Endothelial cell of umbilical vein (primary cell): ENCODE results near the gene TMEM233. TPM values are rescaled to one million over a fixed set of nuclear protein-coding genes. Genes with fewer than 3 reads are reported as not detected.

Experiments
- BruUV-seq: library from RNA; stranded (reverse); fragments of 400-500 nt; replicated peaks from 2 replicates; lab custom pipeline; 2021; lab: Mats Ljungman, UMichigan
- CTCF ChIA-PET: fragments of 300-600, 350-600 bp; sonication (Branson Sonifier 250); formaldehyde crosslinking; loops from one replicate; lab custom pipeline; 2021; ENCODE audit warnings: antibody characterized with exemption, inconsistent platforms; lab: Charles Lee
- POLR2A ChIA-PET: fragments of 300-600, 350-600 bp; sonication (Branson Sonifier 250); formaldehyde crosslinking; loops from one replicate; lab custom pipeline; 2021; ENCODE audit warnings: antibody characterized with exemption, inconsistent platforms; lab: Charles Lee
- DNase-seq: peaks from one replicate; pipeline ENCODE4 v3.0.0-alpha.2; 2011; ENCODE audit warnings: low read depth, low spot score
- FAIRE-seq: peaks from 2 replicates; lab custom pipeline; 2011; peaks lifted over from hg19 to GRCh38; lab: Jason Lieb, UNC
- H2AFZ ChIP-seq: 2 replicates; pipeline ENCODE4 v1.6.0; 2012; ENCODE audit warnings: low read depth, low read length, control low read depth, inconsistent platforms
- H3K27ac ChIP-seq: 2 replicates; pipeline ENCODE4 v1.5.1; 2011; ENCODE audit warnings: low read depth, mild to moderate bottlenecking, control low read depth, low read length, moderate library complexity; ENCODE audit not compliant: insufficient read depth
- H3K27me3 ChIP-seq, 2 experiments: 2 replicates each; pipeline versions ENCODE4 v1.6.0 to v1.6.1; 2011; ENCODE audit warnings: low read length in 2 of 2, mixed read lengths in 1 of 2; ENCODE audit not compliant: control insufficient read depth in 2 of 2, insufficient read depth in 2 of 2
- H3K36me3 ChIP-seq, 2 experiments: 2 replicates in 1 of 2; 3 replicates in 1 of 2; pipeline ENCODE4 v1.5.1; 2011; ENCODE audit warnings: low read length in 2 of 2, mild to moderate bottlenecking in 1 of 2, moderate library complexity in 1 of 2; ENCODE audit not compliant: control insufficient read depth in 2 of 2, insufficient read depth in 2 of 2; ENCODE audit errors: extremely low read depth in 1 of 2
- H3K4me1 ChIP-seq: 3 replicates; pipeline ENCODE4 v1.5.1; 2011; ENCODE audit warnings: mild to moderate bottlenecking, low read length; ENCODE audit not compliant: control insufficient read depth, insufficient read depth; ENCODE audit errors: extremely low read depth
- H3K4me2 ChIP-seq: 2 replicates; pipeline ENCODE4 v1.6.1; 2011; ENCODE audit warnings: low read length, control low read depth, mixed read lengths; ENCODE audit not compliant: insufficient read depth
- H3K4me3 ChIP-seq, 3 experiments: fragments of 200-600 bp in 1 of 3; sonication (generic), shearing (Covaris generic) in 1 of 3; replicated peaks in 1 of 3; 2 replicates each; pipeline ENCODE4 v1.5.1; 2011 to 2016; ENCODE audit warnings: control low read depth in 3 of 3, low read length in 3 of 3, mild to moderate bottlenecking in 2 of 3, inconsistent platforms in 1 of 3, low read depth in 1 of 3, moderate library complexity in 1 of 3; ENCODE audit not compliant: insufficient read depth in 1 of 3
- H3K79me2 ChIP-seq: 2 replicates; pipeline ENCODE4 v1.6.0; 2012; ENCODE audit warnings: low read length, inconsistent platforms; ENCODE audit not compliant: control insufficient read depth, insufficient read depth
- H3K9ac ChIP-seq: replicated peaks from 2 replicates; pipeline ENCODE3; 2011; ENCODE audit warnings: low read length, control low read depth; ENCODE audit not compliant: insufficient read depth; ENCODE audit errors: extremely low read depth
- H3K9me1 ChIP-seq: replicated peaks from 3 replicates; pipeline ENCODE4 v1.6.0; 2011; ENCODE audit warnings: mild to moderate bottlenecking, low read length; ENCODE audit not compliant: control insufficient read depth, insufficient read depth; ENCODE audit errors: extremely low read depth
- H3K9me3 ChIP-seq: replicated peaks from 2 replicates; pipeline ENCODE4 v1.5.1; 2012; ENCODE audit warnings: low read length, inconsistent platforms; ENCODE audit not compliant: control insufficient read depth, insufficient read depth
- H4K20me1 ChIP-seq: replicated peaks from 2 replicates; pipeline ENCODE3; 2011; ENCODE audit warnings: mild to moderate bottlenecking, low read length; ENCODE audit not compliant: control insufficient read depth, insufficient read depth; ENCODE audit errors: extremely low read depth
- CTCF ChIP-seq, 2 donors: IDR thresholded peaks; 1 replicate in 1 of 2; 2 replicates in 1 of 2; pipeline ENCODE4 v1.5.1; 2011; ENCODE audit warnings: low read length in 2 of 2, mild to moderate bottlenecking in 2 of 2, moderate library complexity in 2 of 2, control low read depth in 1 of 2, inconsistent platforms in 1 of 2, low read depth in 1 of 2; ENCODE audit not compliant: insufficient read depth in 1 of 2; ENCODE audit errors: extremely low read depth in 1 of 2
- EZH2 ChIP-seq: IDR thresholded peaks from 2 replicates; pipeline ENCODE4 v1.6.1; 2012; ENCODE audit warnings: borderline replicate concordance, low read depth, mild to moderate bottlenecking, moderate library complexity, low read length, inconsistent platforms; ENCODE audit not compliant: severe bottlenecking
- FOS ChIP-seq: IDR thresholded peaks from 2 replicates; pipeline ENCODE4 v1.6.1; 2011; ENCODE audit warnings: mild to moderate bottlenecking, low read length, moderate library complexity, borderline replicate concordance; ENCODE audit not compliant: insufficient read depth
- GATA2 ChIP-seq: IDR thresholded peaks from 2 replicates; pipeline ENCODE4 v1.7.0; 2011; ENCODE audit warnings: low read depth, mild to moderate bottlenecking, moderate library complexity, mixed read lengths, low read length; ENCODE audit not compliant: insufficient read length, insufficient read depth
- JUN ChIP-seq: IDR thresholded peaks from 2 replicates; pipeline ENCODE4 v1.6.1; 2011; ENCODE audit warnings: borderline replicate concordance, low read depth; ENCODE audit not compliant: insufficient read length, insufficient read depth
- MAX ChIP-seq: IDR thresholded peaks from 2 replicates; pipeline ENCODE4 v1.6.1; 2011; ENCODE audit not compliant: insufficient read depth, insufficient read length
- MYC ChIP-seq: IDR thresholded peaks from one replicate; pipeline ENCODE4 v1.6.1; 2011; ENCODE audit warnings: mild to moderate bottlenecking, low read depth, low read length
- POLR2A ChIP-seq: IDR thresholded peaks from 2 replicates; pipeline ENCODE4 v1.6.1; 2012; ENCODE audit warnings: low read depth, mild to moderate bottlenecking, control low read depth, low read length
- POLR2AphosphoS5 ChIP-seq: IDR thresholded peaks from 2 replicates; pipeline ENCODE4 v1.6.1; 2012; ENCODE audit warnings: low read depth, mild to moderate bottlenecking, control low read depth, low read length, moderate library complexity; ENCODE audit not compliant: insufficient read depth
- dilution Hi-C: fragments of 300-500 bp; cut with MboI; formaldehyde crosslinking; loops from one replicate; pipeline ENCODE4 v1.15.0; 2019; ENCODE audit warnings: low sequenced_read_pairs; ENCODE audit not compliant: extremely low pct_ligation_motif_present
- intact Hi-C: fragments of 100-400 bp; cut with micrococcal nuclease; formaldehyde crosslinking; loops from one replicate; pipeline ENCODE4 v1.10.0; 2022
- polyA plus RNA-seq, 4 experiments: library from polyadenylated mRNA; depleted of rRNA in 3 of 4; stranded (reverse) in 3 of 4; unstranded in 1 of 4; fragments of >200 nt; gene quantifications; 2 replicates each; pipeline versions ENCODE4 v1.2.1 to v1.2.3, GENCODE V29; 2011 to 2012; ENCODE audit warnings: missing spikeins in 1 of 4
- total RNA-seq: library from RNA; stranded (reverse); gene quantifications from 2 replicates; pipeline ENCODE4 v1.2.3, GENCODE V29; 2021

The TMEM233 gene
- total and polyA plus RNA-seq, 2 donors (not counting 3 experiments of a cell fraction or from before 2014, with no cell fraction given), result 0.01 TPM; not detected in 1

GRCh38 chr12:119573086-119573485 is 20.5 kb upstream of the TMEM233 start:
- dilution Hi-C loops, result no loop called here
- POLR2A ChIA-PET, result no interaction called here
- CTCF ChIA-PET, result no interaction called here

More at GRCh38 chr12:119573086-119573485, 20.5 kb upstream of the TMEM233 start:
- TF ChIP-seq GATA2, result no peak
- no peak for TF ChIP-seq MAX
- no peak for TF ChIP-seq FOS
- TF ChIP-seq EZH2, result no peak
- TF ChIP-seq POLR2A, result no peak
- no peak for TF ChIP-seq CTCF (IDR thresholded peaks at IDR 0.05; ENCODE audit: extremely low read depth in 1 of 2, insufficient read depth in 1 of 2, low read depth in 1 of 2, low read length in 2 of 2)
- no peak for TF ChIP-seq POLR2AphosphoS5
- no peak for TF ChIP-seq MYC
- TF ChIP-seq JUN, result no peak
- Histone ChIP-seq H3K4me3 (no peak overlapping the region), H4K20me1 (no peaks in the 10 kb centered on the region), H3K4me2 (no peak overlapping the region), H3K79me2 (no peaks in the 10 kb centered on the region), H3K27ac (no peak overlapping the region), H2AFZ (no peak overlapping the region), H3K36me3 (no peaks in the 10 kb centered on the region), H3K4me1 (no peaks in the 10 kb centered on the region), H3K9me3 (no peaks in the 10 kb centered on the region), H3K9me1 (no peaks in the 10 kb centered on the region), H3K27me3 (no peaks in the 10 kb centered on the region), H3K9ac (no peak overlapping the region)
- no TSS peak for BruUV-seq
- no peak for FAIRE-seq
- no peak for DNase-seq
- intact Hi-C loops, result no loop called here
